NB4 (cell line): ENCODE data around the gene PCSK7.

Experiments
- DNase-seq: peaks from one replicate; pipeline ENCODE4 v3.0.0; 2010; ENCODE audit warnings: low read depth
- H3K4me3 ChIP-seq: one replicate; pipeline ENCODE4 v1.5.1; 2011; ENCODE audit warnings: mild to moderate bottlenecking, low read depth, low read length, moderate library complexity
- MYC ChIP-seq: IDR thresholded peaks from 2 replicates; pipeline ENCODE4 v1.6.1; 2011; ENCODE audit warnings: low read depth, low read length
- POLR2A ChIP-seq: IDR thresholded peaks from 2 replicates; pipeline ENCODE4 v1.6.1; 2011; ENCODE audit warnings: mild to moderate bottlenecking; ENCODE audit not compliant: insufficient read length; ENCODE audit errors: extremely low read depth
- TF ChIP-seq, protein P1 (sequence below): IDR thresholded peaks from 2 replicates; pipeline ENCODE4 v1.6.1; 2011; ENCODE audit warnings: low read depth, low read length
- TF ChIP-seq, protein P2 (sequence below): IDR thresholded peaks from one replicate; pipeline ENCODE4 v1.5.1; 2012; ENCODE audit warnings: low read depth, low read length

The PCSK7 gene

GRCh38 chr11:117255966-117256365, 24.1 kb upstream of the PCSK7 start:
- TF ChIP-seq, protein P1, sequence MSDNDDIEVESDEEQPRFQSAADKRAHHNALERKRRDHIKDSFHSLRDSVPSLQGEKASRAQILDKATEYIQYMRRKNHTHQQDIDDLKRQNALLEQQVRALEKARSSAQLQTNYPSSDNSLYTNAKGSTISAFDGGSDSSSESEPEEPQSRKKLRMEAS = no peak
- no peak for TF ChIP-seq MYC
- TF ChIP-seq, protein P2, sequence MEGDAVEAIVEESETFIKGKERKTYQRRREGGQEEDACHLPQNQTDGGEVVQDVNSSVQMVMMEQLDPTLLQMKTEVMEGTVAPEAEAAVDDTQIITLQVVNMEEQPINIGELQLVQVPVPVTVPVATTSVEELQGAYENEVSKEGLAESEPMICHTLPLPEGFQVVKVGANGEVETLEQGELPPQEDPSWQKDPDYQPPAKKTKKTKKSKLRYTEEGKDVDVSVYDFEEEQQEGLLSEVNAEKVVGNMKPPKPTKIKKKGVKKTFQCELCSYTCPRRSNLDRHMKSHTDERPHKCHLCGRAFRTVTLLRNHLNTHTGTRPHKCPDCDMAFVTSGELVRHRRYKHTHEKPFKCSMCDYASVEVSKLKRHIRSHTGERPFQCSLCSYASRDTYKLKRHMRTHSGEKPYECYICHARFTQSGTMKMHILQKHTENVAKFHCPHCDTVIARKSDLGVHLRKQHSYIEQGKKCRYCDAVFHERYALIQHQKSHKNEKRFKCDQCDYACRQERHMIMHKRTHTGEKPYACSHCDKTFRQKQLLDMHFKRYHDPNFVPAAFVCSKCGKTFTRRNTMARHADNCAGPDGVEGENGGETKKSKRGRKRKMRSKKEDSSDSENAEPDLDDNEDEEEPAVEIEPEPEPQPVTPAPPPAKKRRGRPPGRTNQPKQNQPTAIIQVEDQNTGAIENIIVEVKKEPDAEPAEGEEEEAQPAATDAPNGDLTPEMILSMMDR = no peak
- TF ChIP-seq POLR2A = no peak
- no peak for DNase-seq
- H3K4me3 ChIP-seq = no peak overlapping the region

GRCh38 chr11:117251506-117251905, 19.6 kb upstream of the PCSK7 start:
- TF ChIP-seq, protein P2 = no peak
- TF ChIP-seq MYC (no peak), POLR2A (no peak)
- TF ChIP-seq, protein P1 = no peak
- DNase-seq = no peak
- H3K4me3 ChIP-seq = no peak overlapping the region

GRCh38 chr11:117249571-117249970, 17.7 kb upstream of the PCSK7 start:
- no peak for DNase-seq
- H3K4me3 ChIP-seq = no peak overlapping the region
- TF ChIP-seq, protein P1 = no peak
- TF ChIP-seq, protein P2 = no peak
- no peak for TF ChIP-seq MYC
- TF ChIP-seq POLR2A = no peak

- no peak for DNase-seq
- TF ChIP-seq, protein P2 = no peak
- TF ChIP-seq MYC (no peak), POLR2A (no peak)
- TF ChIP-seq, protein P1 = no peak
- H3K4me3 ChIP-seq = no peak overlapping the region
Observed at GRCh38 chr11:117248341-117248740, 16.5 kb upstream of the PCSK7 start.

DNA sequence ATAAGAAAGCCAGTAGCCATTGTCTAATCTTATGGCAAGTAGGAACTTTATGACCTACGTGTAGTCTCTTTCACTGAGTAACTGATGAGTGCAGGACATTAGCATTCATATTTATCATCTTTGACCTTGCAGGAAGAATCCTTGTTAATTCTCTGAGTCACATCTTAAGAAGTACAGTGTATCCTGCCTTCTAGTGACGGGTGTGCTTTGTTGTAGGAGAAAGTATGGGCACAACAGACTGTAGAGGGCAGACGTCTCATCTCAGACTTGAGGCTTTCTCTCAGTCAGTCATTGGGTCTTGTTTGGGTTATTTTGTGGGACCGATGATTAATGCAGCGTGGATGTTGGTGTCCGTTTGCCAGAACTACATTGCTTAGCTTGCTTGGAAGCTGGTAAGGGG, 7.4 kb upstream of the PCSK7 start:
- no peak overlapping the region for H3K4me3 ChIP-seq
- peak; percentile 17 for DNase-seq
- no peak for TF ChIP-seq MYC
- TF ChIP-seq, protein P2 = no peak
- TF ChIP-seq, protein P1 = no peak
- no peak for TF ChIP-seq POLR2A

- no peak for DNase-seq
- TF ChIP-seq MYC = no peak
- H3K4me3 ChIP-seq = no peak overlapping the region
Observed at GRCh38 chr11:117238221-117238620, 6.3 kb upstream of the PCSK7 start.
